Kidney epithelial cell (primary cell): ENCODE results near the gene FKBP8. TPM values are rescaled to one million over a fixed set of nuclear protein-coding genes. Genes with fewer than 3 reads are reported as not detected.

Experiments used
- DNase-seq: peaks from one replicate; pipeline ENCODE4 v3.0.0-alpha.2; 2010; ENCODE audit warnings: low read depth
- H3K27me3 ChIP-seq: 2 replicates; pipeline ENCODE4 v1.6.0; 2011; ENCODE audit warnings: low read length; ENCODE audit not compliant: control insufficient read depth, insufficient read depth
- H3K36me3 ChIP-seq: 2 replicates; pipeline ENCODE4 v1.5.1; 2011; ENCODE audit warnings: low read length; ENCODE audit not compliant: control insufficient read depth, insufficient read depth
- H3K4me3 ChIP-seq: 2 replicates; pipeline ENCODE4 v1.5.1; 2011; ENCODE audit warnings: low read depth, mild to moderate bottlenecking, control low read depth, low read length
- CTCF ChIP-seq: IDR thresholded peaks from 2 replicates; pipeline ENCODE4 v1.5.1; 2011; ENCODE audit warnings: mild to moderate bottlenecking, moderate library complexity, low read length, control low read depth, inconsistent platforms; ENCODE audit not compliant: insufficient read depth, poor library complexity, severe bottlenecking
- total RNA-seq: library from RNA; depleted of rRNA; stranded (reverse); fragments of >200 nt; gene quantifications from 2 replicates; pipeline ENCODE4 v1.2.3, GENCODE V29; 2015

Gene FKBP8
- total RNA-seq, 1 donor from 2014 or later, result 253 TPM

- Histone ChIP-seq H3K4me3 (no peak overlapping the region), H3K27me3 (no peaks in the 10 kb centered on the region), H3K36me3 (peaks cover 3% of the 10 kb centered on the region)
- DNase-seq, result no peak
- no peak for TF ChIP-seq CTCF
Observed at GRCh38 chr19:18577365-18577914, 34.1 kb upstream of the FKBP8 start.

GRCh38 chr19:18576383-18576782 lies 33.0 kb upstream of the FKBP8 start:
- Histone ChIP-seq H3K36me3 (peaks cover 3% of the 10 kb centered on the region), H3K4me3 (no peak overlapping the region), H3K27me3 (no peaks in the 10 kb centered on the region)
- DNase-seq, result no peak
- no peak for TF ChIP-seq CTCF

- H3K27me3 ChIP-seq, result no peaks in the 10 kb centered on the region
- peaks cover 3% of the 10 kb centered on the region for H3K36me3 ChIP-seq
- DNase-seq, result no peak
- no peak overlapping the region for H3K4me3 ChIP-seq
- no peak for TF ChIP-seq CTCF
Observed at GRCh38 chr19:18574691-18575291, 31.4 kb upstream of the FKBP8 start.

- Histone ChIP-seq H3K27me3 (no peaks in the 10 kb centered on the region), H3K4me3 (peak within 1 kb of the TSS; percentile 87), H3K36me3 (peaks cover 3% of the 10 kb centered on the region)
- no peak for TF ChIP-seq CTCF
- DNase-seq, result peak; percentile 80
Observed at GRCh38 chr19:18571564-18572344, 28.4 kb upstream of the FKBP8 start, which contains the start of gene UBA52. UBA52 (plus strand) TSS chr19:18571857; CDS start chr19:18573301, 1,444 bp downstream.

- no peak for DNase-seq
- Histone ChIP-seq H3K36me3 (peaks cover 2% of the 10 kb centered on the region), H3K4me3 (no peak overlapping the region), H3K27me3 (no peaks in the 10 kb centered on the region)
- TF ChIP-seq CTCF, result no peak
Observed at GRCh38 chr19:18568367-18568766, 25.0 kb upstream of the FKBP8 start.

GRCh38 chr19:18566953-18567352 lies 23.6 kb upstream of the FKBP8 start:
- peaks cover 2% of the 10 kb centered on the region for H3K36me3 ChIP-seq
- no peaks in the 10 kb centered on the region for H3K27me3 ChIP-seq
- TF ChIP-seq CTCF, result no peak
- H3K4me3 ChIP-seq, result no peak overlapping the region
- DNase-seq, result no peak
